ENCODE results near the gene PLA2G2E.

GRCh38 chr1:19878637-19878985, 44.8 kb downstream of the PLA2G2E start:
- no peak for TF ChIP-seq CTCF (IDR thresholded peaks at IDR 0.05; ENCODE audit: low read depth, low read length)
- no peak for TF ChIP-seq POLR2A (IDR thresholded peaks at IDR 0.05; ENCODE audit: extremely low read depth, insufficient read length)
- no peak for TF ChIP-seq MYC (IDR thresholded peaks at IDR 0.05; ENCODE audit: low read depth, low read length)
- no peak for TF ChIP-seq MAX (IDR thresholded peaks at IDR 0.05; ENCODE audit: low read depth, low read length)

Data from NB4 (cell line).